ENCODE data around the gene ELAVL3. TPM values are rescaled to one million over a fixed set of nuclear protein-coding genes. Genes with fewer than 3 reads are reported as not detected.

Gene ELAVL3
- total RNA-seq, 4 donors from 2014 or later = not detected

- ATAC-seq (ENCODE audit: low FRiP score) = no peak
These were observed 8.5 kb upstream of the ELAVL3 start for GRCh38 chr19:11489378-11489777.

GRCh38 chr19:11486661-11487503 is 6.0 kb upstream of the ELAVL3 start:
- TF ChIP-seq CTCF (IDR thresholded peaks at IDR 0.05) = no peak
- no peak for DNase-seq (ENCODE audit: low spot score)
- no peak for ATAC-seq (ENCODE audit: low FRiP score)

More at GRCh38 chr19:11489378-11489777, 8.5 kb upstream of the ELAVL3 start:
- DNase-seq (ENCODE audit: low spot score) = no peak
- TF ChIP-seq CTCF (IDR thresholded peaks at IDR 0.05) = no peak

GRCh38 chr19:11485245-11485837 is 4.5 kb upstream of the ELAVL3 start:
- ATAC-seq (ENCODE audit: low FRiP score) = no peak
- no peak for DNase-seq (ENCODE audit: low spot score)
- TF ChIP-seq CTCF (IDR thresholded peaks at IDR 0.05) = no peak

DNA sequence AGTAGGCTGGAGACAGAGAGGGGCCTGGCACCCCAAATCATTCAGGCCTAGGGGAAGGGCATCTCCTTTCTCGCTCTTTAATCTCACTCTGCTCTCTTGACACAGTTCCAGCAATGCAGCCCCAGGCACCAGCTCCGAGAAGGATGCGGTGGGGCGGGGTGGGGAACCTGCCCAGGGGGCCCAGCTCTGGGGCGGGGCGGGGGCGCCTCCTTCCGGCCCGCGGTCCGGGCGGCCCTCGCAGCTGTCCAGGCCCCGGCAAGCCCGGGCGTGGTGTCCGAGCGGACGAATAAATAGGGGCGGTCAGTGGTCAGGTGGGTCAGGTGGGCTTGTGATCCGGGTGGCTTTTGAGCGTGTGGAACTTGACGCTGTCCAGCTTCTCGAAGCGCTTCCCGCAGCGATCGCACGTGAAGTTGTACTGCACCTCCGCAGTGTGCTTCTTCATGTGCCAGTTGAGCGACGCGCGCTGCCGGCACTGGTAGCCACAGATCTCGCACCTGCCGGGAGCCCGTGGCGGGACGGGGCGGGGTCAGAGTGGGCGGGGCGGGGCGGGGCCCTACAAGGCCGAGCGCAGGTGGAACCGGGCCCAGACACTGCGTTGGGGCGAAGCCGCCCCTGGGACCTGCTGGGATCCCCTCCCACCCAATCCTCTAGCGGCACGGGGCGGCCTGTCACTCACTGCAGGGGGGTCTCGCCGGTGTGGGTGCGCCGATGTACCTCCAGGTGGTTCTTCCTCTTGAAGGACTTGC is 2.7 kb upstream of the ELAVL3 start:
- DNase-seq (ENCODE audit: low spot score) = no peak
- no peak for ATAC-seq (ENCODE audit: low FRiP score)
- no peak for TF ChIP-seq CTCF (IDR thresholded peaks at IDR 0.05)

DNA sequence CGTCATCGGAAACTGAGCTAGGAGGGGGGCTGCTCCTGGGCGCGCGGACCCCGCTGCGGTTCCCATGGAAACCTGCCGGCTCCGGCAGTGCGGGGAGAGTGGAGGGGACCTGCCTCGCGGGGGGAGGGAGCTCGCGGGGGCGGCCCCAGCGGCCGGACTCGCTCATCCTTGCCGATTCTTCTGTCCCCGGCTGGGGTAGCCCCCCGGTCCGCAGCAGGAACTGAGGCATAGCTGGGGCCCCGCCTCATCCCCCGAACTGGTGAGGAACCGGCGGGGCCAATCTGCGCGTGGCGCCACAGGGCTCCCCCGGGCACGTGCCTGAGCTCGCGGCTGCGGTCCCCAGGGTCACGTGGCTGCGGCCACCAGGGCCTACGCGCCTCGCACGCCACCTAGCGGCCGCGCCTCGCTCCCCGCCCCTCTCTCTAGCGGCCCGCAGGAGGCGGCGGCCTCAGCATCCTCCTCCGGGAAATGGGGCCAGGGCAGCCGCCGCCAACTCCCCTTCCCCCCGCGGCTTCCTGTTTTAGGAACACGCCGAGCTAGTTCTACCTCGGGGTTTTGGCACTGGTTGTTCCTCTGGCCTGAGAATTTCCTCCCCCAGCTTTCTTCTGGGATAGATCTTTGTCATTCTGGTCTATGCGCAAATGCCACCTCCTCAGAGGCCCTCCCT is 1.7 kb upstream of the ELAVL3 start:
- ATAC-seq (ENCODE audit: low FRiP score) (peak; percentile 44), DNase-seq (ENCODE audit: low spot score) (peak; percentile 47)
- peak in 2 of 3 donors; percentile 73 to 83 for TF ChIP-seq CTCF (IDR thresholded peaks at IDR 0.05)

- no peak for DNase-seq (ENCODE audit: low spot score)
- TF ChIP-seq CTCF (IDR thresholded peaks at IDR 0.05) = no peak
These were observed 913 bp upstream of the ELAVL3 start for GRCh38 chr19:11481534-11482383.

More at GRCh38 chr19:11481534-11482383, 913 bp upstream of the ELAVL3 start:
- ATAC-seq (ENCODE audit: low FRiP score) = peak; percentile 38

All from omental fat pad (tissue), 4 donors.